ENCODE results near the gene NADK2.
"Not testable (repeated sequence)": the region's sequence is repeated elsewhere in the genome, so short reads cannot be mapped to it uniquely, and the experiment has no call there.

NADK2 gene

DNA sequence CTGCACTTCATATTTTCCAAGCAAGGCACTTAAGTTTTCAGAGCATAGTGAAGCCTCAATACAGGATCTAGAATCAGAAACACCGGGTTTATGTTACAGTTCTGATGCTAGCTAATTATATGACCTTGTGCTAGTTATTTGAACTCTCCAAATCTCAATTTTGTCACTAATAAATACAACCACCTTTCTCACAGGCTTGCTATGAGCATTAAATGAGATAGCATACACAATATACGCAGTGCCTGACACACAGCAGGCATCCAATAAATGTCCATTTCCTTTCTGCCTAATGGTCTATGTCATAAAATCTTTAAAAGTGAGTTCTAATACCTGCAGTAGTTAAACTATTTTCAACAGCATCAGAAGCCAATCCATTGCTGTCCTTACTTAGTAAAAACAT lies 32.9 kb downstream of the NADK2 start:
- Mint-ChIP-seq H3K36me3 (peaks cover 10% of the 10 kb centered on the region), H3K9me3 (no peaks in the 10 kb centered on the region), H3K4me1 (no peaks in the 10 kb centered on the region), H3K4me3 (no peak overlapping the region), H3K27me3 (no peaks in the 10 kb centered on the region), H3K27ac (no peak overlapping the region)
- no peak for DNase-seq
- CTCF ChIA-PET, result no interaction called here

GRCh38 chr5:36206913-36207312 lies 34.8 kb downstream of the NADK2 start:
- DNase-seq, result no peak
- Mint-ChIP-seq H3K4me1 (no peaks in the 10 kb centered on the region), H3K9me3 (no peaks in the 10 kb centered on the region), H3K27me3 (no peaks in the 10 kb centered on the region), H3K4me3 (no peak overlapping the region), H3K36me3 (peaks cover 7% of the 10 kb centered on the region), H3K27ac (no peak overlapping the region)
- CTCF ChIA-PET, result interaction anchor here (0.8 kb wide), 1 partner anchor 43 kb away, joined by 3 read pairs; no protein-coding TSS in a partner anchor

GRCh38 chr5:36205329-36205728 lies 36.4 kb downstream of the NADK2 start:
- H3K36me3 Mint-ChIP-seq, result peaks cover 7% of the 10 kb centered on the region
- CTCF ChIA-PET, result no interaction called here
- no peak overlapping the region for H3K4me3 Mint-ChIP-seq
- no peaks in the 10 kb centered on the region for H3K4me1 Mint-ChIP-seq
- no peaks in the 10 kb centered on the region for H3K27me3 Mint-ChIP-seq
- H3K9me3 Mint-ChIP-seq, result no peaks in the 10 kb centered on the region
- H3K27ac Mint-ChIP-seq, result no peak overlapping the region
- no peak for DNase-seq

DNA sequence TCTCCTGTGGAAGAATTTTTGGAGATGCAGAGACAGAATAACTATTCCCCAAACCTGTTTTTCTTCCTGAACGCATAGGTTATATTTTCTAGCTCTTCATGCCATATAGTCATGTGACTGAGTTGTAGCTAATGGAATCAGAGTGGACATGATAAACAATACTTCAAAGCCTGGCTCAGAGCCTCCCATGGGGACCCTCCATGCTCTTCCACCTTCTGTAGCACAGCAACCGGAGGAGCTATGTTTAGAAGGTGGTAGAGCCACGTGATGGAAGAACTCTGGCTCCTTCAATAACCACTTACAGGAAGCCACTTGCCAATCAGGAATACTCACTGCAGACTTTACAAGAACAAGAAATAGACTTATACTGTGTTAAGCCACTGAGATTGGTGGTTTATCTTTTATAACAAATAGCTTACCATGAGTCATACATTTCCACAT lies 39.2 kb downstream of the NADK2 start:
- Mint-ChIP-seq H3K27ac (no peak overlapping the region), H3K4me3 (no peak overlapping the region), H3K27me3 (no peaks in the 10 kb centered on the region), H3K9me3 (no peaks in the 10 kb centered on the region), H3K4me1 (no peaks in the 10 kb centered on the region), H3K36me3 (peaks cover 11% of the 10 kb centered on the region)
- no peak for DNase-seq
- CTCF ChIA-PET, result no interaction called here

DNA sequence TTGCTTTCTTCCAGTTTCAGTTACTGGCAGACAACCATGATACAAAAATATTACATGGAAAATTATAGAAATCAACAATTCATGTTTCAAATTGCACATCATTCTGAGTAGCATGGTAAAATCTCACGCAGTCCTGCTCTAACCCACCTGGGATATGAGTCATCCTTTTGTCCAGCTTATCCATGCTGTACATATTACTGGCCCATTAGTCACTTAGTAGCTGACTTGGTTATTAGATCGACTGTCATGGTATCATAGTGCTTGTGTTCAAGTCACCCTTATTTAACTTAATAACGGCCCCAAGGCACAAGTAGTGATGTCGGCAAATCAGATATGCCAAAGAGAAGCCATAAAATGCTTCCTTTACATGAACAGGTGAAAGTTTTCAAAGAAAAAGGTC lies 41.2 kb downstream of the NADK2 start:
- Mint-ChIP-seq H3K36me3 (peaks cover 18% of the 10 kb centered on the region), H3K27ac (no peak overlapping the region), H3K9me3 (no peaks in the 10 kb centered on the region), H3K4me3 (no peak overlapping the region), H3K4me1 (no peaks in the 10 kb centered on the region), H3K27me3 (no peaks in the 10 kb centered on the region)
- CTCF ChIA-PET, result no interaction called here
- no peak for DNase-seq

DNA sequence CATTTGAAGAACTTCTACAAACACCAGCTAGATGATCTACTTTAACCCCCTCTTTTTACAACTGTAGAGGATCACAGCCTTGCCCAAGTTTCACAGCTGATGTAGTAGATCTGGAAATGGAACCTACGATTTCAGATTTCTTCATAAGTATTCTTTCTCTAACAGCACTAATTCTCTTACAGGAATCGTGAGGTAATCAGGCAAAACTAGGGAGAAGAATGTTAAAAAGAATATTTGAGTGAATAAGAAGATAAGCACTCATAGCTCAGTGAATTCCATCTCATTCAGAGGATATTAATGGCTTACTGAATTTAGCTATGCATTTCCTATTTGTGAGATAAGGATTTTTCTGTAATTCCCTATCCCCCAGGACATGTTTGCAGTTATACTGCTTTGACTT lies 42.1 kb downstream of the NADK2 start:
- DNase-seq, result no peak
- no peaks in the 10 kb centered on the region for H3K4me1 Mint-ChIP-seq
- H3K27me3 Mint-ChIP-seq, result no peaks in the 10 kb centered on the region
- H3K4me3 Mint-ChIP-seq, result no peak overlapping the region
- peaks cover 19% of the 10 kb centered on the region for H3K36me3 Mint-ChIP-seq
- no peak overlapping the region for H3K27ac Mint-ChIP-seq
- no peaks in the 10 kb centered on the region for H3K9me3 Mint-ChIP-seq
- CTCF ChIA-PET, result no interaction called here

DNA sequence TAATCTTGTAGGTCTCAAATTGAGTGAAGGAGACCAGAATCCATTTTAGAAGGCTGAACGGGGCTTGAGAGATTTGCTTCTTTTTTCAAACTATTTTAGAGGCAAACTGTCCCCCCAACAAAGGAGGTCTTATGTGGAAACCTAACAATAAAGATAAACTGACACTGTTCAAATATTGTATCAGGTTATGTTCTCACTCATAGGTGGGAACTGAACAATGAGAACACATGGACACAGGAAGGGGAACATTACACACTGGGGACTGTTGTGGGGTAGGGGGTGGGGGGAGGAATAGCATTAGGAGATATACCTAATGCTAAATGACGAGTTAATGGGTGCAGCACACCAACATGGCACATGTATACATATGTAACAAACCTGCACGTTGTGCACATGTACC lies 42.9 kb downstream of the NADK2 start:
- H3K9me3 Mint-ChIP-seq, CTCF ChIA-PET, DNase-seq, H3K4me1 Mint-ChIP-seq, H3K4me3 Mint-ChIP-seq, H3K27ac Mint-ChIP-seq, H3K27me3 Mint-ChIP-seq: not testable (repeated sequence)
- peaks cover 20% of the 10 kb centered on the region for H3K36me3 Mint-ChIP-seq

GRCh38 chr5:36198281-36198680 lies 43.4 kb downstream of the NADK2 start:
- no peaks in the 10 kb centered on the region for H3K4me1 Mint-ChIP-seq
- no peaks in the 10 kb centered on the region for H3K27me3 Mint-ChIP-seq
- H3K27ac Mint-ChIP-seq, result no peak overlapping the region
- H3K9me3 Mint-ChIP-seq, result no peaks in the 10 kb centered on the region
- CTCF ChIA-PET, result no interaction called here
- no peak overlapping the region for H3K4me3 Mint-ChIP-seq
- no peak for DNase-seq
- H3K36me3 Mint-ChIP-seq, result peaks cover 22% of the 10 kb centered on the region

GRCh38 chr5:36193746-36194145 lies 48.0 kb downstream of the NADK2 start:
- Mint-ChIP-seq H3K4me1 (no peaks in the 10 kb centered on the region), H3K27ac (no peak overlapping the region), H3K9me3 (peaks cover 5% of the 10 kb centered on the region), H3K4me3 (no peak overlapping the region), H3K27me3 (no peaks in the 10 kb centered on the region), H3K36me3 (peaks cover 57% of the 10 kb centered on the region)
- CTCF ChIA-PET, result no interaction called here
- DNase-seq, result no peak

GRCh38 chr5:36184408-36184807 lies 57.3 kb downstream of the NADK2 start:
- H3K9me3 Mint-ChIP-seq, result peaks cover 15% of the 10 kb centered on the region
- H3K27me3 Mint-ChIP-seq, DNase-seq, H3K4me1 Mint-ChIP-seq, H3K27ac Mint-ChIP-seq, H3K4me3 Mint-ChIP-seq, CTCF ChIA-PET: not testable (repeated sequence)
- H3K36me3 Mint-ChIP-seq, result peaks cover 74% of the 10 kb centered on the region

- CTCF ChIA-PET, result interaction anchor here (0.6 kb wide), 1 partner anchor 335 kb away, joined by 3 read pairs; no protein-coding TSS in a partner anchor
- no peak for DNase-seq
- Mint-ChIP-seq H3K9me3 (peaks cover 3% of the 10 kb centered on the region), H3K27me3 (no peaks in the 10 kb centered on the region), H3K4me3 (no peak overlapping the region), H3K36me3 (peaks cover 64% of the 10 kb centered on the region), H3K27ac (no peak overlapping the region), H3K4me1 (no peaks in the 10 kb centered on the region)
These were observed 60.0 kb downstream of the NADK2 start for GRCh38 chr5:36181774-36182173.

GRCh38 chr5:36180556-36181350 lies 61.0 kb downstream of the NADK2 start:
- Mint-ChIP-seq H3K9me3 (peaks cover 3% of the 10 kb centered on the region), H3K27me3 (no peaks in the 10 kb centered on the region), H3K36me3 (peaks cover 57% of the 10 kb centered on the region), H3K27ac (no peak overlapping the region), H3K4me1 (no peaks in the 10 kb centered on the region), H3K4me3 (no peak overlapping the region)
- CTCF ChIA-PET, result no interaction called here
- DNase-seq, result no peak

DNA sequence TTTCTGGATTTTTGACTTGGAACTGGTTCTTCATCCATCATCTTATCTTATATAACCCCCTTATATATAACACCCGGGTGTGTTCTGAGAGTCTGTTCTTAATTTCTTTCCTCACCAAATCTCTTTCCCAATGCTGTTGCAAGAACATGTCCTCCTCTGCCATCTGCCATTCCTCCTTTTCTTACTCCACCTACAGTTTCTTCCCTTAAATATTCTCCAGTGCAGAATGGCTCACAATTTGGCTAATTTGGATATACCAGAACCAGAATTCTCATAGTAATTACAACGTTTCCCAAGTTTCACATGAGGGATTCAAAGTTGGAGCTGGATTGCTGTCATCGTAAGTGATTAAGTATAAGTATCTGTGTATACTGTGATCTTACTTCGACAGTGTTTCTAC lies 61.8 kb downstream of the NADK2 start:
- H3K27me3 Mint-ChIP-seq, result no peaks in the 10 kb centered on the region
- DNase-seq, result no peak

GRCh38 chr5:36178524-36178890 lies 63.2 kb downstream of the NADK2 start:
- no peak overlapping the region for H3K27ac Mint-ChIP-seq
- peaks cover 58% of the 10 kb centered on the region for H3K36me3 Mint-ChIP-seq
- H3K4me3 Mint-ChIP-seq, result no peak overlapping the region
- no peaks in the 10 kb centered on the region for H3K27me3 Mint-ChIP-seq
- H3K4me1 Mint-ChIP-seq, result no peaks in the 10 kb centered on the region
- CTCF ChIA-PET, result interaction anchor here (0.7 to 1.1 kb wide), 3 partner anchors 24 to 127 kb away, joined by 3 to 5 read pairs (median 3); no protein-coding TSS in a partner anchor
- DNase-seq, result no peak
- no peaks in the 10 kb centered on the region for H3K9me3 Mint-ChIP-seq

More for the DNA sequence above, 61.8 kb downstream of the NADK2 start:
- Mint-ChIP-seq H3K4me1 (no peaks in the 10 kb centered on the region), H3K36me3 (peaks cover 56% of the 10 kb centered on the region), H3K4me3 (no peak overlapping the region), H3K27ac (no peak overlapping the region), H3K9me3 (peaks cover 2% of the 10 kb centered on the region)
- CTCF ChIA-PET, result no interaction called here

- no peaks in the 10 kb centered on the region for H3K27me3 Mint-ChIP-seq
- peaks cover 59% of the 10 kb centered on the region for H3K36me3 Mint-ChIP-seq
- no peak overlapping the region for H3K27ac Mint-ChIP-seq
- H3K4me1 Mint-ChIP-seq, result no peaks in the 10 kb centered on the region
- CTCF ChIA-PET, result interaction anchor here (0.7 to 1.1 kb wide), 3 partner anchors 24 to 128 kb away, joined by 3 to 5 read pairs (median 3); no protein-coding TSS in a partner anchor
- H3K9me3 Mint-ChIP-seq, result no peaks in the 10 kb centered on the region
- H3K4me3 Mint-ChIP-seq, result no peak overlapping the region
- DNase-seq, result no peak
These were observed 63.8 kb downstream of the NADK2 start for GRCh38 chr5:36177715-36178523.

Data from activated naive CD4-positive, alpha-beta T cell treated with anti-CD3 and anti-CD28 coated beads, Interleukin-2, amount 10 ng/mL, durations not matched to agents 7 days and 5 days (primary cell).